HG03064 (cell line): ENCODE results near the gene HAP1.
"Not testable (repeated sequence)": the region's sequence is repeated elsewhere in the genome, so short reads cannot be mapped to it uniquely, and the experiment has no call there.

Experiments used
- ATAC-seq: cut with Tn5 transposase; IDR thresholded peaks from one replicate; pipeline ENCODE4 v1.9.1; 2021; ENCODE audit warnings: low read depth; ENCODE audit not compliant: unreplicated experiment

The HAP1 gene

DNA sequence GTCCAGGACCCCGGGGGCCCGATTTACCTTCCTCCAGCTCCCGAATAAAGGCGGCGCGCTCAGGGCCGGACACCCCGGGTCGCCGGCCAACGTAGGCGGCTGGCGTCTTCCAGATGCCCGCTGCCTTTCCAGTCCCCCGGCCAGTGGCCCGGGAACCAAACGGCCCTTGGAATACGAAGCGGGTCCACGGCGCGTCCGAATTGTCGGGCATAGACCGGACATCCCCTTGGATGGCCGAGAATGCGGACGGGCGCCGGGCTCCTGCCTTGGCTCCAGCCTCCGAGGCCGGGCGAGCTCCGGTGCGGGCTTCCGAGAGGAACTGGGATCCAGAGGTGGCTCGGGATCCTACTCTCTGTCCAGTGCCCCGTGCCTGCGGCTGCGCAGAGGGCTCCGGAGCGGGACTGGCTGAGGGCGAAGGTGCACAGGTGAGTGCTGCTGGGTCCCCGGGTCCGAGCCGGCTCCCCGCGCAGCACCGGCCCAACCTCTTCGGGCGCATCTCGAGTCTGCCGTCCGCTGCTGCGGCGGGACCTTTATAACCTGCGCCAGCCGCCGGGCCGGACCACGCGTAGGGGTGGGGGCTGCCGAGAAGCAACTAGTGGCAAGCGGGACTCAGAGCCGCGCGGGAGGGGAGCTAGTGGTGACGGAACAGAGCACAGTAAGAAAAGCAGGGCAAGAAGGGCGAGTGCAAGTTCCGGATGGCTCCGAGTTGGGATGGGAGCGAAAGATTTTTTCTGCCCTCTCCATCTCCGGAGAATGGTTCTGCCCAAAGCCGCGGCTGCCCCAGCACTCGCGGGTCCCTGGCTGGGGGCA lies at the start of gene HAP1:
HAP1 (minus strand) TSS at position 505 of the 810 bp plus-strand sequence; CDS start at position 496, 9 bp downstream.
- no peak for ATAC-seq

DNA sequence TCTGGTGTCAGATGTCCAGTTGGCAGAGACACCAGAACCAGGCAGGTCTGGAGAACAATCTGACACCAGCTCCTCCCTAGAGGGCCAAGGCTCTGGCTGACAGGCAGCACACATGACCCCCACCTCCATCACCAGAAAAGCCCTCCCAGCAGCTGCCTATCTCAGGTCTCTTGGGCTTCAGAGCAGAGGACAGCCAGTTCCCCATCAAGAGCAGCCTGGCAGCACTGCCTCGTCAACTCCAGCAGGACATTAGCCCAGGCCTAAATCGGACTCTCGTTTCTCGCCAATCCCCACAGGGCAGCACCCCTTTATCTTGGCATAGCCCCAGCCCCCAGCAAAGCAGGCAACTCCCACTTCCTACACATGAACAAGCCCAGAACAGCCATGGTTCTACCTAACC lies 47.7 kb upstream of the HAP1 start:
- no peak for ATAC-seq

GRCh38 chr17:41781404-41782110 lies 47.1 kb upstream of the HAP1 start:
- no peak for ATAC-seq

DNA sequence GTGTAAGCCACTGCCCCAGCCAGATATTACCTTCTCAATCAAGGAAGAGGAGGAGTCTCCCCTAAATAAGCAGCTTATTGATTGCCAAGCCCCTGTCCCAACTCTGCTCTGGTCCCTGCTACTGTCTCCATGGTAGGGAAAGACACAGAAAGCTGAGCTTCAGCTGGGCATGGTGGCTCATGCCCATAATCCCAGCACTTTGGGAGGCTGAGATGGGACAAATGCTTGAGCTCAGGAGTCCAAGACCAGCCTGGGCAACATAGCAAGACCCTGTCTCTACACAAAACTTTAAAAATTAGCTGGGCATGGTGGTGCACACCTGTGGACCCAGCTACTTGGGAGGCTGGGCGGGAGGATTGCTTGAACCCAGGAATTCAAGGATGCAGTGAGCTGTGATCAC lies 45.5 kb upstream of the HAP1 start:
- ATAC-seq, result no peak

- no peak for ATAC-seq
Observed at GRCh38 chr17:41777574-41778188, 43.2 kb upstream of the HAP1 start.

GRCh38 chr17:41777157-41777573 lies 42.7 kb upstream of the HAP1 start:
- ATAC-seq, result no peak

DNA sequence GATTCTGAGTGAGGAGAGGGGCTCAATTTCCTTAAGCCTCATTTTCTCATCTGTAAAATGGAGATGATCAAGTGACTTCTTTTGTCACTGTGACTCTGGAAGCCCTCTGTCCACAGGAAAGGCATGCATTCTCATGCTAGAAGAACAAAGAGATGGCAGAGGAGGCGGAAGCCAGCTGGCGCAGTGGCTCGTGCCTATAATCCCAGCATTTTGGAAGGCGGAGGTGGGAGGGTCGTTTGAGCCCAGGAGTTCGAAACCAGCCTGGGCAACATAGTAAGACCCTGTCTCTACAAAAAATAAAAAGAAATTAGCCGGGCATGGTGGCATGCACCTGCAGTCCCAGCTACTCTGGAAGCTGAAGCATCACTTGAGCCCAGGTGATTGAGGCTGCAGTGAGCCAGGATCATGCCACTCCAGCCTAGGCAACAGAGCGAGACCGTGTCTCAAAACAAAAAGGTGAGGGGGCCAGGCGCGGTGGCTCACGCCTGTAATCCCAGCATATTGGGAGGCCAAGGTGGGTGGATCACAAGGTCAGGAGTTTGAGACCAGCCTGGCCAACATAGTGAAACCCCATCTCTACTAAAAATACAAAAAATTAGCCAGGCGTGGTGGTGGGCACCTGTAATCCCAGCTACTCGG lies 41.9 kb upstream of the HAP1 start:
- not testable (repeated sequence) for ATAC-seq

DNA sequence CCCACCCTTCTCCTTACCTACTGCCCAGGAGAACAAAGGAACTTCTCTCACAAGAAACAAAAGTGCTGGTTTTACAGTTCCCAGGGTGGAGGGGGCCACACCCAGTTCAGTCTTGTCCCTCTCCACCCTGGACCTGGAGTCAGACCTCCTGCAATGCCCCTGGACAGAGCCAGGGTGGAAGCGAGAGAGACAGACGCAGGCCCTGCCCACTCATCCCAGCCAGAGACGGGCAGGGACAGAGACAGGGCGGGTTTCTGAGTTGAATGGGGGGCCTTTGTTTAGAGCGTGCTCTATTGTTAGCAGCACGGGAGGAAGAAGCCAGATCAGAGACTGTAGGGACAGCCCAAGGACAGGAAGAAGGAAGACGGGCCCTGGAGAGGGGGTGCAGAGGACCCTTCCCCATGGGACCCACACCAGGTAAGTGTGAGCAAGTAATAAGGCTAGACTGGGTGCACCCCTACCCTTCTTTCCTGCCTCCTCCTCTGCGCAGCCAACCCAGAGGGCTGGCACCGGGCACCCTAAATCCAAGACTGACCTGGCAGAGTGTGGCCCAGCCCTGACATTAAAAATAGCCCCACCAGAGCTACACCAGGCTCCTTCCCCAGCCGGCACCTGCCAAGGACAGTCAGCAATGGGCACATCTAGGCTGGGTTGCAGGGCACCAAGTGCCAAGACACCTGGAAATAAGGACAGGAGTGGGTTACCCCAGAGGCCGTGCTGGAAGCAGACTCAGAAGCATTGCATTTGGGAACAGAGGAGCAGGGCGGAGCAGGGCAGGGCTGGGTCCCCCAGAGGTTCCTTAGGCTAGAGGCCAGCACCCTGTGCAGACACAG lies 41.2 kb upstream of the HAP1 start:
- ATAC-seq, result no peak

- ATAC-seq, result no peak
Observed at GRCh38 chr17:41773731-41774193, 39.3 kb upstream of the HAP1 start.

DNA sequence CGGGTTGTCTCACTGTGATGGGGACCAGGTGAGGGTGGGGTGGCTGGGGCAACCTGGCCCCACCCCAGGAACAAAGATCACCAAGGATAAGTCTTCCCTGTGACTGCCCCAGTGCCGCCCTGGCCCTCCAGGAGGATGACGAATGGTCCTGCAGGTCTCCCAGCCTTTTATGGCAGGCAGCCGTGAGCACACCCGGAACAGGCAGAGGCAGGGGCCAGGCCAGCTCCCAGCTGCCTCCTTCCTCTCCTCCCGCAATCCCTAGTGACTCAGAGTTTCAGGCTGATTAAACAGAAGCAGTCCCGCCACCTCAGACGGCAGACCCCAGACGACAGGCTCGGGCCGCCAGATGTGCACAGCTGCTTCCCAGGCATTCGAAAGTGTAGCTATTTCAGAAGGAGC lies 38.7 kb upstream of the HAP1 start:
- no peak for ATAC-seq

GRCh38 chr17:41772586-41773189 lies 38.2 kb upstream of the HAP1 start:
- no peak for ATAC-seq

DNA sequence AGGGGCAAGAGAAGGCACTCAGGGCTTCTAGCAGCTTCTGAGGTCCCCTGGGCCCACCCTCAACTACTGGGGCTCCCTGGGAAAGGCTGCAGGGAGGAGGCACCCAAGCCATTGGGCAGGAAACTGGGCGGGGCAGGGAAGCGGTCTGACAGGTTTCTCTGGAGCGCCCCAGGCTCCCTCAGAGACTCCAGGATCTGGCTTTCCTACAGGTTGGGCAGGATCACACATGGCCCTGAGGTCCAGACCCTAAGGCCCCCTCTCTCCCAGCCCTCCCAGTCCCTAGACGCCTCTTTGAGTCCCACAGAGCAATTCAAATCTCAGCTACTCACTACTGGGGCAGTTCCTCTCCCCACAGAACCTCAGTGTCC lies 37.8 kb upstream of the HAP1 start:
- no peak for ATAC-seq

GRCh38 chr17:41771389-41772206 lies 37.2 kb upstream of the HAP1 start:
- no peak for ATAC-seq

GRCh38 chr17:41769985-41770384 lies 35.5 kb upstream of the HAP1 start:
- ATAC-seq, result no peak

- ATAC-seq, result no peak
Observed at GRCh38 chr17:41769346-41769862, 35.0 kb upstream of the HAP1 start.

- ATAC-seq, result no peak
Observed at GRCh38 chr17:41768682-41769288, 34.3 kb upstream of the HAP1 start.

DNA sequence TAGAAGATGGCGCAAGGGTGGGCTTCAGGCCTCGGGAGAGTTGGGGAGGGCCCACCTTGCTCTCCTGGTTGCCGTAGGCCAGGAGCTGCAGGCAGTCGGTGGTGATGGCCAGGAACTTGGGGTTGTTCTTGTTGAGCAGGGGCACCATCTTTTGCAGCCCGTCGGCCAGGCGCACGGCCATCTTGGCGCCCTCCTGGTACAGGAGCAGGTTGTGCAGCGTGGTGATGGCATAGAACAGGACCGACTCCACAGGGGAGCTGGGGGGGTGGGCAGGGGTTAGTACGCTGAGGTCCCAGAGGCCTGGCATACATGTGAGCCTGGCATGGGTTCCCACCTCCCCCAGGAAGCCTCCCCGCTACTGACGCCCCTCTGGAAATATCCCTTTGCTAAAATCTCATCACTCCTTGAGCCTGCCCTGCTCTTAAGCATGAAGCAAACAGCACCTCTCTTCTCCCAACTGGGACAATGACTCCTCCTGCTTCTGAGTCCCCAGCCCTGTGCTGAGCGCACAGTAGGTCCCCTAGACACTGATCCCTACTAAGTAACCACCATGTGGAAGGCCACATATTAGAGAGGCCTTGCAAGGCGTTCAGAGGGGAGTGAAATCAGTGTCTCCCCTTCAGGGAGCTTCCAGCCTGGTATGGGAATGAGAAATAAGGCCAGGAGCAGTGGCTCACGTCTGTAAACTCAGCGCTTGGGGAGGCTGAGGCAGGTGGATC lies 33.0 kb upstream of the HAP1 start:
- no peak for ATAC-seq

DNA sequence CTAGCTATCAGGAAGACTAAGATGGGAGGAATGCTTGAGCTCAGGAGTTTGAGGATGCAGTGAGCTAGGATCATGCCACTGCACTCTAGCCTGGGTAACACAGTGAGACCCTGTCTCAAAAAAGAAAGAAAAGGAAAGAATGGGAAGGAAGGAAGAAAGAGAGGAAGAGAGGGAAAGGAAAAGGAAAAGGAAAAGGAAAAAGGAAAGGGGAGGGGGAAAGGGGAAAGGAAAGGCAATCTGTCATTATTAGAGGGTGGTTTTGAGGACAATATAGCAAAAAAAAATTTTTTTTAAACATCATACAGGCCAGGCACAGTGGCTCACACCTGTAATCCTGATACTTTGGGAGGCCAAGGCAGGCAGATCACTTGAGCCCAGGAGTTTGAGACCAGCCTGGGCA lies 31.7 kb upstream of the HAP1 start:
- ATAC-seq, result no peak
